ENCODE results near the gene MAML3.

MAML3 gene

DNA sequence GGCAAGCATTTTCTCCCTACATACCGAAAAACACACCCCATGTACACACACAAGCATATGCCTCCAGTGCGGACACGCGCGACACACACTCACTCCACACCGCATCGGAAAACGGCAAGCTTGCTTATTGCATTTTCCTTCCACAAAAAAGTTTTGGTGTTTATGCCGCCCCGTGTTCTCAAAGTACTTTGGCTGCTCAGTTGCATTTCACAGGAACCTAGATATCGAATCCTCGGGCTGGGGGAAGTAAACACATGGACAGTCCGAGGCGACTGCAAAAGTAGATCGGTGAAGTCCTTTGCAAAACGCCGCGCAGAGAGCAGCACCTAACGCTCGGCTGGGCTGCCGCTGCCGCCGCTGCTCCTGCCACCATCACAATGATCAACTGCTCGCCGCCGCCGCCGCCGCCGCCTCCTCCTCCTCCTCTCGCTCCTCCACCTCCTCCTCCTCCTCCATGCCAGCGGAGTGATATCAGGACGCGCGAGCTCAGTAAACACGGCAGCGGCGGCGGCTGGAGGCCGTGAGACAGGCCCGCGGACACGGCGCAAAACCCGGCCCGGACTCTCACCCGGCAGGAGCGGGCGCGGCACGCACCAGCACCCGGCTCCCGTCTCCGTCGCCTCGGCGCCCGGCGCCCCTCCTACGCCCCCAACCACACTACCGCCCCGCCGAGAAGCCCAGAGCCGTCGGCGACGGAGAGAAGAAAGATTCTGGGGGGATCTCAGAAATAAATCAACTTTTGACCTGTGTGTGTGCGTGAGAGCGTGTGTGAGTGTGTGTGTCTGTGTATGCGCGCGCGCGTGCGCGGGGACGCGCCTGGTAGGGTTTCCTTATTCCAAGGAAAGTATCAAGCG lies at the start of gene MAML3:
Gene MAML3, minus strand, starts transcription at position 467 of the 854 bp plus-strand sequence. CDS start 857 bp downstream, outside the sequence.
- peak; percentile 87 to 99 (median 98) for DNase-seq

DNA sequence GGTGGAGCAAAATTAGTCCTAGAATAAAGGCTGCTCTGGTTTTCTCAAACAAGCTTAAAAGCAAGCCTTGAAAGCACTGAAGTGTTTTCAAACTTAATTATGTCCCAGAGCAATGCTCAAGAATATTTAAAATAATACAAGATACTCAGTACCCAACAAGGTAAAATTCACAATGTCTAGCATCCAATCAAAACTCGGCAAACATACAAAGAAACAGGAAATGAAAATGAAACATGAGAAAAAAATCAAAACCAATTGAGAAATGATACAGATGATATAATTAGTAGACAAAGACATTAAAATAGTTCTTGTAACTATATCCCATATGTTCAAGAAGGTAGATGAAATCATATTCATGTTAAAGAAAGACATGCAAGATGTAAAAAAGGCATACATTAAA lies 45.0 kb upstream of the MAML3 start:
- DNase-seq = no peak

DNA sequence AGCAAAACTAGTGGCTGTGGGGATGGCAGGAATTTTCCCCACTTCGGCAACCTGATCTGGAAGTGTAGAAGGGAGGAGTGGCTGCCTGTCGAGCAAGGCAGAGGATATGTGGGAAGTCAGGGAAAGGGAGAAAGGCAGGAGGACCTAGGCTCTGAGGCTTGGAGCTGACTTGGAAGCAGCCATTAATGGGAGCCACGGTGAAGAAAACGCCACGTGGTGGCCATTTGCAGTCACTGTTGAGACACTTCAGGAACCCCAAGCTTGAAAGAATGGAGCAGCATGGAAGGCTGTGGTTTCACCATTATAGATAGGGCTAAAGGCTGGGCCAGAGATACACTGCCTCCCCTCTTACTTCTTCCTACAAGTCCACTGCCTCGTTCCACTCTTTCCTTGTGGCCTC lies 41.8 kb upstream of the MAML3 start:
- no peak for DNase-seq

DNA sequence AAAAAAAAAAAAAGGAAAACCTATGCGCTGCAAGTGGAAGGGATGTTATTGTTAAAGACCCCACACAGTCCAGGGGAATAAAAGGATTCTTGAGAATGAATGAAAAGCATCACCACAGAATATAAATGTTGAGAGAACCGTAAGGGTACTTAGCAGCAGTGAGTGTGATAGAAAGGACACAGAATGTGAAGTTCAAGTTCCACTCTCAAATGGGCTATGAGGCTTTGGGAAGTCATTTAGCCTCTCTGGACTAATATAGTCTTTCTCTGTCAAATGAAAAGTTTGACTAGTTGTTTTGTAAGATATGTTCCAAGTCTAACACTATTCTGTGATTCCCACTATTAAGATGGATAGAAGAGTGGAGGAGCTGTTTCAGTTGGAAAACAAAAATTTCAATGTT lies 35.8 kb upstream of the MAML3 start:
- no peak for DNase-seq

DNA sequence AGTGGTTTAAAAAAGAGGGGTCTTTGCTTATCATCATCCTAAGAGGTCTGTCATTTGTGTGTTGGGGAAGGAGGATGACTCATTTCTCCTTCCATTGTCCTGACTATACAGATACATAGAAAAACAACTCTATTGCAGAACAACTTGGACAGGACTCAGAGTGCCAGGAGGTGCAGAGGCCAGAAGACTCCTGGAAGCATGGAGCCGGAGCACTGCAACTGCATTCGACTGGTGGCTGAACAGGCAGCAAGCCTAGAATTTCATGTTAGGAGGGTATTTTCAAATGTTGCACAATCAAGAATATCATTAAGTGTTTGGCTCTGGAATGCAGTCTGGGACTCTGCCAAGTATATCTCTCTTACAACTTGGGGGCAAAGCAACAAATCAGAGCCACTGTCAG lies 35.0 kb upstream of the MAML3 start:
- no peak for DNase-seq

DNA sequence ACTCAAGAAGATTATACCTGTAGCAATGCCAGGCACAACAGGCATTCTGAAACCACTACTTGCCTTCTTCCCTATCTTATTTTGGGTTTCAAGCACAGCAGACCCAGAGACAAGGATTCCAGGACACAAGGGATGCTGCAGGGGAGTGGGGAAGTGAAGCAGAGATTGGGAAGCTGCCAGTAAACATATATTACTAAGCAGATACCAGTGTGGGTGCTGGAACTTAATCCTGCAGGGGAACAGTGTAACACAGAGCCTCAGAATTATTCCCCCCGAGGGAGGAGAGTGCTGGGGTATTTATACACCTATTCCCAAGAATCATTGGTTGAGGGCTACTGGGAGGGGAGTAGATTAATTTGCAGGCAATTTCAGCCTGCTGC lies 33.3 kb upstream of the MAML3 start:
- no peak for DNase-seq

DNA sequence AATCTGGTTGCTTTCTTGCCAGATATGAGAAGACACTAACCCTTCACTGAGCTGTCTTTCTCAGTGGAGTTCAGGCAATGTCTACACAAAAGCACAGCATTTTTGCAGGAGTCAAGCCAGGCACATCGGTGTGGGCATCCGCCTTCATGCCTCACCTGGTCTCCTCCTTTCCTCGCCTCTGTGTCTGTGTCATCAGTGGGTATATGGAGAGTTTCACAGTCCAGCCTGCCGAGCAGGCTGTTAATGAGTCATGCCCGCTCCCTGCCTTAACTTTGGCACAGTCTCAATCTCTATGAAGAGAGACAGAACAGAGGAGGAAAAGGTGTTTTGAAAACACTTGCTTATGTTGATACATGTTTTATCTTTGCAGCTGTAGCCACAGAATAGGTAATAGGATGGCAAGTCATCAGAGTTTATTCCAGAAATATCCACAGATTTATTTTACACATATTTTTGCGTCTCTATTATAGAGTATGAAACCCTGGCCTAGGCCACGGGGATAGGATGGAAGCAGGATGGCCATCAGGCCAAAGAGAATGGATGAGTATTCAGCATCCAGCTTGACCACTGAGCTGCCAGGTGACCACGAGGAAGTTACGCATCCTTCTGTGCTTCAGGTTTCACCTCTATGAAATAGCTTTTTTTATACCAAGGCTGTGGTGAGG lies 32.8 kb upstream of the MAML3 start:
- peak in 2 of 3 experiments; percentile 23 to 43 for DNase-seq

DNA sequence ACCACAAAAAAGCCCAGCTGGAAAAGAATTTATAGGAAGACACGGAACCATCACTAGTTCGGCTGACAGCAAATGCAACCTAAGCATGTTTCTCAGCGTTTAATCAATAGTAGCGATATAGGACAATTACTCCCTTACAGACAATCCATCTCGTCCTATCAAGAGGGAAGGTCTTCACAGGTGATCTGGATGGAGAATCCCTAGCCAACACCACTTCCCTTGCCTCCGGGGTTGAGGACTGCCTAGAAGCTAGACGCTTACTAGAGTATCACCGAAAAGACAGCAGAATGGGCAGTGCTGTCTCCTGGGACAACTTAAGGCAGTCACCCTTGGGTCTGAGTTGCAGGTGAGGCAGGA lies 32.1 kb upstream of the MAML3 start:
- peak in 1 of 3 experiments; percentile 64 for DNase-seq

DNA sequence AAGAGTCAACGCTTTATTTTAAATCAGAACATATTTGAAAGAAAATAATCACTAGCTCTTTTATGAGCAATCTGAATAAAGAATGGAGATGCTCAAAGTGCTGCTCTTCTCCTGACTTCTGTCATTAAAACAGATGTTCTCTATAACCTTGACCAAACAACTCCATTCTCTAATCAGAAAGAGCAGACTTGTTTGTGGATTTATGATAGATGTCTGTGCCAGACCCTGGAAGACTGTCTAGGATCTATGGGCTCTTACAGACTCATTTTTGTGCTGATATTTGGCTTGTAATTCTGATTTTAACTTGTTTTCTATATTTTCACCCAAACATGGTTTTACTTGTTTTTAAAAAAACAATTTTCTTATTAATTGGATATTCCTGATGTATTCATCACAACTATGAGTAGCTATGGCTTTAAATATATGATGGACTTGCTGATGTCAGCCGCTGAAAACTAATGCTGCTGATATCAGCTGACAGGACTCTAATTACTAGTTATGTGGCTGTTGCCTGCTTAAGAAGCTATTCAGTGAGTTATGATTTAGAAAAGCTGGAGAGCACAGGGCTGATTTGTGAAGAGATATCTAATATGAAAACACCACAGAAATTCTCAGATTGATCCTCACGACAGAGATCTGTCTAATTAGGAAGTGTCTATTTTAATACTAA lies 31.6 kb upstream of the MAML3 start:
- peak in 2 of 3 experiments; percentile 64 to 85 for DNase-seq

DNA sequence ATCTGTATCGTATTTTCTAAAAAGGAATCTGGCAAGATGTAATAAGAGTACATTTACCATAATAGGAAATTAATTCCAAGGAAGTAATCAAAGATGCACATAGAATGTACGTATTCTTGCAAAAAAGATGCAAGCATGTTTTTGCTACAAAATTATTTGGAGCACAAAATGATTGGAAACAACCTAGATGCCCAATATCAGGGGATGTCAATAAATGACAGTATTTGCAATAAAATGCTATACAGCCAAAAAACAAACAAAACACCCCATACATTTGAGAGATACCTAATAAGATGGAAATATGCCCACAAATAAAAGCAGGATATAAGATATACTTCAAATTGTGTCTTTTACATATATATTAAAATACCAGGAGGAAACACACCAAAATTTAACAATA lies 29.3 kb upstream of the MAML3 start:
- no peak for DNase-seq

DNA sequence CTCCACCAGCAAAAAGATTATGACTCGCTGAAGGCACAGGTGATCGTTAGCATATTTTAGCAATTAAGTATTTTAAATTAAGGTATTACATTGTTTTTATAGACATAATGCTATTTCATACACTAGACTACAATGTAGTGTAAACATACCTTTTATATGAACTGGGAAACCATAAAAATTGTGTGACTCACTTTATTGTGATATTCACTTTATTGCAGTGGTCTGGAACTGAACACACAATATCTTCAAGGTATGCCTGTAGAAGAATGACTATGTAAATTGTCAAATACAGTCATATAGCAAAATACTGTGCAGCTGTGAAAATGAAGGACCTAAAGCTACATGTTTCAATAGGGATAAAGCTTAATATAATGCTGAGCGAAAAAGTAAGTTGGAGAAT lies 26.6 kb upstream of the MAML3 start:
- DNase-seq = no peak

DNA sequence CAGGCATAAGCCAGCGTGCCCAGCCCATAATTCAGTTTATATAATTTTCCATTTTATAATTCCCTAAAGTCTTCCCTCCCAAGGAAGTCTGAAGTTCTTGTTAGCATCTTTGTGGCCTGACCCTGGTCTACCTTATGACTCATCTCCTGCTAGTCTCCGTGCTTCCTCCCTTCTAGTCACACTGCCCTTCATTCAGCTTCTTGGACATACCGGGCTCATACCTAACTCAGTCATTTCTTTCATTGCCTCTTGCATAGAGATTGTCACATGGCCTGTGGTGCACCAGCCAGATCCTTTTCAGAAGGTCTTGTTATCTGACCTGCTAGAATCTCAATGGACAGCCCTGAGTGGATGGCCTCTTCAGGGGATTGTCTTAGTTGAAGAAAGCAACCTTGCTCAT lies 22.8 kb upstream of the MAML3 start:
- no peak for DNase-seq

DNA sequence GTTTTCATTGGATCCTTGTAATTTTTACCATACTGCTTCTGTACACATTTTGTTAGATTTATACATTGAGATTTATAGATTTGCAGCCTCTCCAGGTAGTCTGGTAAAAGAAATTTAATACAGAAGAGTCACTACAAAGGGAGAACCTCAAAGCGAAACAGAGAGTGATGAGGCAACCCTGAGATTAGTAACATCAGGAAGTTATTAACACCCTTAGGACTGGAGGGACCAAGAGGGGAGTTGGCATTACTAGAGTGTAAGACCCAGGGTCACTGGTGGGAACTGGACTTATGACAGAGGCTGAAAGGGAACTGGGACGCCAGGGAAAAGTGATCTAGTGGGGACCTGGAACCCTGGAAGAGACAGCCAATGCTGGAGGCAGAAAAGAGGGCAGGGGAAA lies 20.6 kb upstream of the MAML3 start:
- DNase-seq = no peak

DNA sequence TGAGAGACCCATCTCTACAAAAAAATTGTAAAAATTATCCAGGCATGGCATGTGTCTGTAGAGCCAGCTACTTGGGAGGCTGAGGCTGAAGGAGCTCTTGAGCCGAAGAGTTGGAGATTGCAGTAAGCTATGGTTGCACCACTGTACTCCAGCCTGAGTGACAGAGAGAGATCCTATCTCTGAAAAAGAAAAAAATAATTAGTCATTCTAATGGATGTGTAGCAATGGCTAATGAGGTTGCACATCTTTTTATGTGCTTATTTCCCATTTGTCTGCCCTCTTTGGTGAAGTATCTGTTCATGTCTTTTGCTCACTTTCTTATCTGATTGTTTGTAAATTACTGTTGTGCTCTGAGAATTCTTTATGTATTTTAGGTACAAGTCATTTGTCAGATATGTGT lies 19.0 kb upstream of the MAML3 start:
- no peak for DNase-seq

DNA sequence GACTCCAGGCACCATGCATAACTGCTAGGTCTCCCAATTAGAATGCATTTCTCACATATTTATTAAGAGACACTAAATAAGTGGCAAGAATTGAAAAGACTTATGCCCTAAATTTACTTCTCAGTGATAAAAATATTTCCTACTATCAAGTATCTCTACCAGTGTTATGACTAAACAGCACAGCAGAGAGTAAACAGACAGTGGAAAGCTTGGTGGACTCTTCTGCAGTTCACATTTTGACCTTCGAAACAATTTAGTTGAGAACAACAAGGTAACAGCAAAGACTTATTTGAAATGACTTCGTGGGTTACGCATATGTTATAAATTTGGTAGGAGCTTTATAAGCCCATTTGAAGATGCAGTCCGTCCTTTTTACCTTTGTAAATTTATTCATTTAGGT lies 16.3 kb upstream of the MAML3 start:
- no peak for DNase-seq

DNA sequence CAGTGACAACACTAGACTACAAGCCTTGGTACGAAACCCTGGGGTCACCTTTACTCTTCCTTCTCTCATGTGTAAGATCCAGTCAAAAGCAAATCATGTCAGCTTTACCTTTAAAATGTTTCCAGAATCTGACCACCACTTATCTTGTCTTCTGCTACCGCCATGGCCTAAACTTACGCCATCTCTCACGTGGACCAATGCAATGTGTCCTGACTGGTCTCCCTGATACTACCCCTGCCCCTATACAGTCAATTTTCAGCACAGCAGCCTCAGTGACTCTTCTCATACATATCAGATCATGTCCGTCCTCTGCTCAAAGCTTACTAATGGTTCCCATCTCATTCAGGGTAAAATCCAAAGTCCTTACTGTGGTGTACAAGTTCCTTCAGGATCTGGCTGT lies 15.0 kb upstream of the MAML3 start:
- no peak for DNase-seq

DNA sequence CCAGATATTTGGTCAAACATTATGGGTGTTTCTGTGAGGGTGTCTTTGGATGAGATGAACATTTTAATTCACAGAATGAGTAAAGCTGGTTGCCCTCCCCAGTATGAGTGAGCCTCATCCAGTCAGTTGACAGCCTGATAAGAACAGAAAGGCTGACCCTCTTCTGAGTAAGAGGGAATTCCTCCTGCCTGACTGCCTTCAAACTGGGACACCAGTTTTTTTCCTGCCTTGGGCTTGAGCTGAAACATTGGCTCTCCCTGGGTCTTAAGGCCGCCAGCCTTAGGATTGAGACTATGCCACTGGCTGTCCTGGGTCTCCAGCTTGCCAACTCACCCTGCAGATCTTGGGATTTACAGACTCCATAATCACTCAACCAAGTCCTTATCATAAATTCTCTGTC lies 14.5 kb upstream of the MAML3 start:
- DNase-seq = no peak

DNA sequence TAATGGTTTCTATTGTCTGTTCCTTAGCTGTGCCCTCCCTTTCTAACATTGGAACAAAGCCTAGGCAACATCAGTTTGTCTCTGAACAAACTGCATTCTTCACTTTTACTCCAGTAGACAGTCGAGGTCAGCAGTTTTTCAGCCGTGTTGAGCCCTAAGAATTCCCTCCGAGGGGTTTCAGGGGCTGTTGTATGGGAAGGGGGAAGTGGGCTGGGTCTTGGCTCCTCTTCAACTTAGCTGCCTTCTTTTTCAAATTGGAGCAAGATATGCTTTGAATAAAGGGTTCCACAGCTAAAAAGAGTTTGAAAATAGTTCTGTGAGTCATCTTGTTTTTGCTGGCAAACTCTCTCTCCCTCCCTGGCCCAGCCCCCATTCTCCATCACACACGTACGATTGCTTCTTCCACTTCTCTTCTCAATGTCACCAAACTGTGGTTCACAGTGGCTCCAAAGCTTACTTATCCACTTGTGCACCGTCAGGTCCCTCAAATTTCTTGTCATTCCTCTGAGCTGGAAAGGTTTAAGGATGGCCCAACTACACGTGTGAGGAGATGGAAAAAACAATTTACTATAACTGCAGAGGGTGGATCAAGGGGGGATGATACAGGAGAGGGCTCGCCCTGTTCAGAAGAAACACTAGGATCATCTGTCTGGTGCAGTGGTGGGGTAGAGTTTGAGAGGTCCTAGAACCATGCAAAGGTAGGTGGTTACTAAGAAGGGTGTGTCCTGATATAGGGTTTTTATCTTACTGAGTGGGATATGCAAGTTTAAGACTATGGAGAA lies 9.2 kb upstream of the MAML3 start:
- no peak for DNase-seq

DNA sequence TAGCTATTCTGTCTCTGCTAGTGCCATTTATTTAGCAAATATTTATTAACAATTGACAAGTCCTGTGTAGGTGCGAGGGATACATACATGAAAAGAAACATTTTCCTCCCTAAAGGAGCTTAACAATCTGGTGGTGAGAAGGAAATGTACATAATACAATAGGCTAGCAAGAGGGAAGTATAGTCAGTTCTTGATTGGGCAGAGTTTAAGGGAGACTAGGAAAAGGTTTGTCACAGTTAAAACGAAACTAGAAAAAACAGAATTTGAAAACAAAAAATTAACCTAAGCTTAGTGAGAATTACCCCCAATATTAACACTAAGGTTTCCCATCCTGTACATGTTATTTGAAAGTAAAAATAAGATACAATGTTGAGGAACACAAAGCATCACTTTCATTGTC lies 8.6 kb upstream of the MAML3 start:
- no peak for DNase-seq

DNA sequence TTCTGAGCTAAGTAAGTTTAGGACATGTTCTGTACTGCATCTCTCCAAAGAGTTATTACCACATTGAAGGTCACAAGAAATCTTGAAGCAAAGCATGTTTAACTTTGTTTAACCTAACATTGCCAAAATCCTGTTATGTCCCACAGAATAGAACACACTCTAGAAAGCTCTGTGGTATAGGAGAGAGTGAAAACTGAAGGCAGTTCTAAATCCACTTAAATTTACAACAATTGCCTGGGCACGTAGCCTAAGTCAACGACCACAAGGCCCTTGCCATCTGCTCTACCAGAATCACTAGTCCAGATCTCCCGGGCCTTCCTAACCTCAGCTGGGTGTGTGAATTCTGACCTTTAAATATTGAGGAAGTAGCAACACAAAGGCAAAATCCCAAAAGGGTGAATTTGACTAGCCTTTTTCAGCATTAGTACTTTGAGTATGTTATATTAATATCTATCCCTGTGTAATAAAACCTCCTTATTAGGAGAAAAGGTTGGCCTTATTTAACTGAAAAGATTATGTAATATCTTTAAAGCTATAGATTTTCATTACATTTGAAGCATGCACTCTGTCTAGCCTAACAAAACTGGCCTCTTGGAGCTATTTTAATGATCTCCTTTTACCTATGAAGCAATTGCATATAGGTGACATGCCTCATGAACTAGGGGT lies 4.5 kb upstream of the MAML3 start:
- DNase-seq = peak in 1 of 3 experiments; percentile 57

DNA sequence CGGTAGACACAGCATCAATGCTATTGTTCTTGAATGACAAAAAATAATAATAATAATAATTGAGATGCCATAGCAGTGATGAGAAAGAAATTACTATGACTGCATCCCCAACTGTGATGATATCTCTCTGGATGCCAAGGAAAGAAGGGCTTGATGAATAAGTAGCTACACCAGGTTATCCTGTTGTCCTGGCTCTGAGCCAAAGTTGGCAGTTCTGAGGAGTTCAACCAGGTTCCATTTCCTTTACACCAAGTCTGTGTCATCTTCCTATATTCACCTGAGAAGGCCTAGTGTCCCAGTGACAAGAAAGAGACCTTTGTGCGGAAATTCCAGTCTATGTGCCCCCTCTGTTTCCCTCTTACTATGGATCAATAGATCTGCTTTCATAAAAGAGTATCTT lies 3.4 kb upstream of the MAML3 start:
- no peak for DNase-seq

DNA sequence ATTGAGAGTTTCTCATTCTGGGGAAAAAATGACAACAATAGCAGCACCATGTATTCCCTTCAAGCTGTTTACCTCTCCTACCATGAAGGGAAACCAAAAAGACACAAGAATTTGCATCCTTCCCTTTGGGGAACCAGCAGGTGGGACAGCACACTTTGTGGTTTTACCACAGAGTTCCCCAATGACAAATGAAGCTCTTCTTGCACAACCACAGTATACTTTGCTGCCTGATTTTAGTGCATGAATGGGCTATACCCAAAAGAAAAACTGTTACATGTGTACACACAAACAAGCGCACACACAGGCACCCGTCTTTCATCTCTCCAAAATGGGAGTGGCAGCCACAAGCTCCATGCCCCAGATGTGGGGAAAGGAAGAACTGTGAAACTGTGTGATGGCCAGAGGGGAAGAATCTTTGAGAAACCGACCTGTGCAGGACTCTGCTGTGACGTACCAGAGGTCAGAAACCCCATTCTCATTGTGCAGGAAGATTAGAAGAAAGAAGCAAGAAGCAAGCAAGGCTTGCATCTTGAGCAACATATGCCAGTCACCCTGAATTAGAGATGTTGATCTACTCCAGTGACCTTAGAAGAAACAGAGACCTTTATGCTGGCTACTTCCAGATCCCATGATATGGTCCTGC lies 2.7 kb upstream of the MAML3 start:
- DNase-seq = no peak

Data from NCI-H1417 (cell line).